Esophagus squamous epithelium (tissue), 4 donors: ENCODE results near the gene ARHGEF33.

Source experiments
- POLR2A ChIP-seq, 4 donors: fragments of 450-650 bp; IDR thresholded peaks; one replicate each; pipeline ENCODE4 v1.6.1; 2017; ENCODE audit warnings: antibody characterized with exemption in 4 of 4, mild to moderate bottlenecking in 4 of 4, moderate library complexity in 3 of 4
- TF ChIP-seq, protein P1 (sequence below), 6 experiments: fragments of 450-650 bp in 4 of 6; fragments of 200-600 bp in 2 of 6; sonication (generic) in 2 of 6; IDR thresholded peaks; one replicate each; pipeline ENCODE4 v1.5.1; 2016 to 2019; ENCODE audit warnings: antibody characterized with exemption in 6 of 6, mild to moderate bottlenecking in 4 of 6, moderate library complexity in 4 of 6

- TF ChIP-seq, protein P1, sequence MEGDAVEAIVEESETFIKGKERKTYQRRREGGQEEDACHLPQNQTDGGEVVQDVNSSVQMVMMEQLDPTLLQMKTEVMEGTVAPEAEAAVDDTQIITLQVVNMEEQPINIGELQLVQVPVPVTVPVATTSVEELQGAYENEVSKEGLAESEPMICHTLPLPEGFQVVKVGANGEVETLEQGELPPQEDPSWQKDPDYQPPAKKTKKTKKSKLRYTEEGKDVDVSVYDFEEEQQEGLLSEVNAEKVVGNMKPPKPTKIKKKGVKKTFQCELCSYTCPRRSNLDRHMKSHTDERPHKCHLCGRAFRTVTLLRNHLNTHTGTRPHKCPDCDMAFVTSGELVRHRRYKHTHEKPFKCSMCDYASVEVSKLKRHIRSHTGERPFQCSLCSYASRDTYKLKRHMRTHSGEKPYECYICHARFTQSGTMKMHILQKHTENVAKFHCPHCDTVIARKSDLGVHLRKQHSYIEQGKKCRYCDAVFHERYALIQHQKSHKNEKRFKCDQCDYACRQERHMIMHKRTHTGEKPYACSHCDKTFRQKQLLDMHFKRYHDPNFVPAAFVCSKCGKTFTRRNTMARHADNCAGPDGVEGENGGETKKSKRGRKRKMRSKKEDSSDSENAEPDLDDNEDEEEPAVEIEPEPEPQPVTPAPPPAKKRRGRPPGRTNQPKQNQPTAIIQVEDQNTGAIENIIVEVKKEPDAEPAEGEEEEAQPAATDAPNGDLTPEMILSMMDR (IDR thresholded peaks at IDR 0.05): no peak
- no peak for TF ChIP-seq POLR2A (IDR thresholded peaks at IDR 0.05)
Measured at GRCh38 chr2:38943784-38944183, 54.1 kb downstream of the ARHGEF33 start.
